HepG2 (cell line): ENCODE measurements around the gene SH3BGRL2. TPM values are rescaled to one million over a fixed set of nuclear protein-coding genes. Genes with fewer than 3 reads are reported as not detected.
A peak's percentile ranks its signal among the peaks of the same experiment; 100 is the strongest.

ENCODE experiments used
- AKAP8 ChIP-seq: sonication (generic); formaldehyde crosslinking; IDR thresholded peaks from 2 replicates; pipeline ENCODE4 v1.5.1; 2020; ENCODE audit warnings: mild to moderate bottlenecking, missing genetic modification reagents
- CBX1 ChIP-seq: IDR thresholded peaks from one replicate; pipeline ENCODE4 v1.6.1; 2016; ENCODE audit warnings: antibody characterized with exemption, low read depth
- FOXC1 ChIP-seq: sonication (generic); formaldehyde crosslinking; IDR thresholded peaks from 2 replicates; pipeline ENCODE4 v1.8.0; 2022; ENCODE audit warnings: mild to moderate bottlenecking, missing genetic modification reagents, borderline replicate concordance
- GABPA ChIP-seq, 2 experiments: IDR thresholded peaks; 2 replicates each; pipeline ENCODE4 v1.6.1; 2011 to 2016; ENCODE audit warnings: low read depth in 2 of 2, low read length in 1 of 2, missing biosample characterization in 1 of 2, missing genetic modification characterization in 1 of 2
- HMG20A ChIP-seq: IDR thresholded peaks from 2 replicates; pipeline ENCODE4 v1.6.1; 2016; ENCODE audit warnings: borderline replicate concordance
- MED1 ChIP-seq: sonication (generic); formaldehyde crosslinking; IDR thresholded peaks from 2 replicates; pipeline ENCODE4 v1.4.0; 2020; ENCODE audit warnings: missing genetic modification reagents
- PHB2 ChIP-seq: fragments of 450-650 bp; IDR thresholded peaks from 2 replicates; pipeline ENCODE4 v1.6.1; 2018; ENCODE audit not compliant: partially characterized antibody
- REPIN1 ChIP-seq: sonication (generic); formaldehyde crosslinking; IDR thresholded peaks from 2 replicates; pipeline ENCODE4 v1.8.0; 2022; ENCODE audit warnings: missing genetic modification reagents, low read depth, mild to moderate bottlenecking, borderline replicate concordance
- SP2 ChIP-seq: sonication (generic); formaldehyde crosslinking; IDR thresholded peaks from 2 replicates; pipeline ENCODE4 v1.5.1; 2020; ENCODE audit warnings: mild to moderate bottlenecking, missing genetic modification reagents
- ZBTB7B ChIP-seq: sonication (generic); formaldehyde crosslinking; IDR thresholded peaks from 2 replicates; pipeline ENCODE4 v1.4.0; 2020; ENCODE audit warnings: missing genetic modification reagents
- ZBTB8A ChIP-seq: sonication (generic); formaldehyde crosslinking; IDR thresholded peaks from 2 replicates; pipeline ENCODE4 v1.4.0; 2020; ENCODE audit warnings: mild to moderate bottlenecking, low read depth, missing genetic modification reagents, borderline replicate concordance
- ZKSCAN5 ChIP-seq: sonication (generic); formaldehyde crosslinking; IDR thresholded peaks from 2 replicates; pipeline ENCODE4 v1.5.1; 2020; ENCODE audit warnings: mild to moderate bottlenecking, missing genetic modification reagents
- ZNF24 ChIP-seq: fragments of 450-650 bp; IDR thresholded peaks from 2 replicates; pipeline ENCODE4 v1.6.1; 2017; ENCODE audit warnings: antibody characterized with exemption, mild to moderate bottlenecking
- ZNF317 ChIP-seq: sonication (generic); formaldehyde crosslinking; IDR thresholded peaks from 2 replicates; pipeline ENCODE4 v1.5.0; 2020; ENCODE audit warnings: mild to moderate bottlenecking, missing genetic modification reagents
- ZNF331 ChIP-seq: sonication (generic); formaldehyde crosslinking; IDR thresholded peaks from 2 replicates; pipeline ENCODE4 v1.4.0; 2020; ENCODE audit warnings: missing genetic modification reagents
- ZNF34 ChIP-seq: sonication (generic); formaldehyde crosslinking; IDR thresholded peaks from 2 replicates; pipeline ENCODE4 v1.4.0; 2020; ENCODE audit warnings: mild to moderate bottlenecking, missing genetic modification reagents, borderline replicate concordance
- ZNF556 ChIP-seq: sonication (generic); formaldehyde crosslinking; IDR thresholded peaks from 2 replicates; pipeline ENCODE4 v1.4.0; 2020; ENCODE audit warnings: mild to moderate bottlenecking, missing genetic modification reagents, borderline replicate concordance
- polyA plus RNA-seq, 8 experiments: library from polyadenylated mRNA; depleted of rRNA in 3 of 8; stranded (reverse) in 7 of 8; unstranded in 1 of 8; fragments of >200 nt; fragmentation: Illumina TruSeq in 4 of 8; extraction: Trizol in 4 of 8; gene quantifications; 2 replicates each; pipeline versions ENCODE4 v1.2.1 to v1.2.3, GENCODE V29; 2011 to 2016; ENCODE audit warnings: low read depth in 4 of 8, missing spikeins in 1 of 8, mixed read lengths in 1 of 8; ENCODE audit not compliant: insufficient read depth in 1 of 8
- total RNA-seq, 5 experiments: library from RNA; depleted of rRNA; stranded (reverse); fragments of >200 nt; fragmentation: Illumina TruSeq; extraction: Trizol; gene quantifications; 2 replicates each; pipeline ENCODE4 v1.2.3, GENCODE V29; 2016; ENCODE audit warnings: low read depth in 1 of 5
- TF ChIP-seq, protein P1 (sequence below): sonication (generic); formaldehyde crosslinking; IDR thresholded peaks from 2 replicates; pipeline ENCODE4 v1.4.0; 2020; ENCODE audit warnings: missing genetic modification reagents
- TF ChIP-seq, protein P2 (sequence below): sonication (generic); formaldehyde crosslinking; IDR thresholded peaks from 2 replicates; pipeline ENCODE4 v1.4.0; 2020; ENCODE audit warnings: missing genetic modification reagents
- TF ChIP-seq, protein P3 (sequence below): sonication (generic); formaldehyde crosslinking; IDR thresholded peaks from 2 replicates; pipeline ENCODE4 v1.4.0; 2020; ENCODE audit warnings: mild to moderate bottlenecking, missing genetic modification reagents
- TF ChIP-seq, protein P4 (sequence below): IDR thresholded peaks from 2 replicates; pipeline ENCODE4 v1.6.1; 2016; ENCODE audit warnings: low read depth
- TF ChIP-seq, protein P5 (sequence below): sonication (generic); formaldehyde crosslinking; IDR thresholded peaks from 2 replicates; pipeline ENCODE4 v1.8.0; 2022; ENCODE audit warnings: missing genetic modification reagents, low read depth, mild to moderate bottlenecking, borderline replicate concordance
- TF ChIP-seq, protein P6 (sequence below): sonication (generic); formaldehyde crosslinking; IDR thresholded peaks from 2 replicates; pipeline ENCODE4 v1.5.1; 2020; ENCODE audit warnings: missing genetic modification reagents, mild to moderate bottlenecking, borderline replicate concordance

Gene SH3BGRL2
- total and polyA plus RNA-seq, 2 of the 13 experiments (the other 11 are each of a cell fraction or from before 2014, with no cell fraction given) = 10.9 to 28.8 TPM

DNA sequence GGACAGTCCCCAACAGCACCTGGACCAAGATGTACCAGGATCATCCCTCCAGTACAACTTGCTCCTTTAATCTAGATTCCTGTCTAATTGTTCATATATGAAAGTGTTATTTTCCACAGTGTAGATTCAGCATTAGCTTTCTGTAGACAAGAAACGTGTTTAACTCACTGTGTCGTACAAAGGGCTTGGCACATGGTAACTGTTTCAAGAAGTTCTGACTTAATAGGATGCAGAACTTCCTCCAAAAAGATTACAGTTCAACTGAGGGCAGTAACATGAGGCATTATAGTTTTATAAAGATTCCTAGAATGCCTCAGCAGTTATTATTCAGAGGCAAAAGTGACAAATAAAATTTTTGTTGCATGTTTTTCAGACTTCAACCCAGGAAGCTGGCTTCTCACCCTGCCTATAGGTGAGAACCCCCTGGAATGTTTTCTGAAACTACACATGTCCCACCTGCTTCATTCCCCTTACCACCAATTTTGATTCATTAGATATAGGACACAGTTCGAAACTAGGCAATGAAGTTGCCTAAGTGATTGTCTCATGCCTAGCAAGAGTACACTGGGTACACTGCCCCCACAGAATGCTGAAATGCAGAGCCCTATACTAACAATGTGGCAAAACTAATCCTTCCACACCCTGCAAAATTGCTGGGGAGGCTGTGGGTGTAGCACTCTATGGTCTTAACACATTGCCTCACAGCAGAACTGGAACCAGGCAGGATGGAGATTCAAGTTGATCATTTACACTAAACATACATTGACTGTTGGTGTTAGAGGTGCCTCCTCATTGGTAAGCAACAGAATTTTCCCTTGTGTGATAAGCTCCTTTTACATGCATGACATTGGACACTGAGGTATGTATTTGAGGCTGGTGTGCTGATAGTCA lies 22.6 kb upstream of the SH3BGRL2 start (continued):
- TF ChIP-seq ZNF331 (CRISPR knock-in tag) (peak; percentile 97), ZNF34 (CRISPR knock-in tag) (no peak), HMG20A (CRISPR knock-in tag) (peak; percentile 52; the same call in 1 of the 2 replicates), PHB2 (no peak), ZKSCAN5 (CRISPR knock-in tag) (no peak), GABPA (IDR thresholded peaks at IDR 0.05; ENCODE audit: low read depth, low read length) (no peak), GABPA (CRISPR knock-in tag; IDR thresholded peaks at IDR 0.05; ENCODE audit: low read depth) (no peak), ZBTB8A (CRISPR knock-in tag) (no peak), ZNF556 (CRISPR knock-in tag) (0 out of 2 replicates have a peak, but pooled peaks have one; percentile 19), FOXC1 (CRISPR knock-in tag) (no peak), ZNF24 (no peak), CBX1 (no peak), REPIN1 (CRISPR knock-in tag) (peak; percentile 81; the same call in 1 of the 2 replicates), MED1 (CRISPR knock-in tag) (peak; percentile 66), ZBTB7B (CRISPR knock-in tag) (no peak), ZNF317 (CRISPR knock-in tag) (peak; percentile 78; the same call in 1 of the 2 replicates), SP2 (CRISPR knock-in tag) (no peak), AKAP8 (no peak)
- TF ChIP-seq, protein P1, sequence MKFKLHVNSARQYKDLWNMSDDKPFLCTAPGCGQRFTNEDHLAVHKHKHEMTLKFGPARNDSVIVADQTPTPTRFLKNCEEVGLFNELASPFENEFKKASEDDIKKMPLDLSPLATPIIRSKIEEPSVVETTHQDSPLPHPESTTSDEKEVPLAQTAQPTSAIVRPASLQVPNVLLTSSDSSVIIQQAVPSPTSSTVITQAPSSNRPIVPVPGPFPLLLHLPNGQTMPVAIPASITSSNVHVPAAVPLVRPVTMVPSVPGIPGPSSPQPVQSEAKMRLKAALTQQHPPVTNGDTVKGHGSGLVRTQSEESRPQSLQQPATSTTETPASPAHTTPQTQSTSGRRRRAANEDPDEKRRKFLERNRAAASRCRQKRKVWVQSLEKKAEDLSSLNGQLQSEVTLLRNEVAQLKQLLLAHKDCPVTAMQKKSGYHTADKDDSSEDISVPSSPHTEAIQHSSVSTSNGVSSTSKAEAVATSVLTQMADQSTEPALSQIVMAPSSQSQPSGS = peak; percentile 26; the same call in 1 of the 2 replicates
- TF ChIP-seq, protein P2, sequence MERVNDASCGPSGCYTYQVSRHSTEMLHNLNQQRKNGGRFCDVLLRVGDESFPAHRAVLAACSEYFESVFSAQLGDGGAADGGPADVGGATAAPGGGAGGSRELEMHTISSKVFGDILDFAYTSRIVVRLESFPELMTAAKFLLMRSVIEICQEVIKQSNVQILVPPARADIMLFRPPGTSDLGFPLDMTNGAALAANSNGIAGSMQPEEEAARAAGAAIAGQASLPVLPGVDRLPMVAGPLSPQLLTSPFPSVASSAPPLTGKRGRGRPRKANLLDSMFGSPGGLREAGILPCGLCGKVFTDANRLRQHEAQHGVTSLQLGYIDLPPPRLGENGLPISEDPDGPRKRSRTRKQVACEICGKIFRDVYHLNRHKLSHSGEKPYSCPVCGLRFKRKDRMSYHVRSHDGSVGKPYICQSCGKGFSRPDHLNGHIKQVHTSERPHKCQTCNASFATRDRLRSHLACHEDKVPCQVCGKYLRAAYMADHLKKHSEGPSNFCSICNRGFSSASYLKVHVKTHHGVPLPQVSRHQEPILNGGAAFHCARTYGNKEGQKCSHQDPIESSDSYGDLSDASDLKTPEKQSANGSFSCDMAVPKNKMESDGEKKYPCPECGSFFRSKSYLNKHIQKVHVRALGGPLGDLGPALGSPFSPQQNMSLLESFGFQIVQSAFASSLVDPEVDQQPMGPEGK (CRISPR knock-in tag) = peak; percentile 76
- TF ChIP-seq, protein P3, sequence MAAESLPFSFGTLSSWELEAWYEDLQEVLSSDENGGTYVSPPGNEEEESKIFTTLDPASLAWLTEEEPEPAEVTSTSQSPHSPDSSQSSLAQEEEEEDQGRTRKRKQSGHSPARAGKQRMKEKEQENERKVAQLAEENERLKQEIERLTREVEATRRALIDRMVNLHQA = no peak
- TF ChIP-seq, protein P4, sequence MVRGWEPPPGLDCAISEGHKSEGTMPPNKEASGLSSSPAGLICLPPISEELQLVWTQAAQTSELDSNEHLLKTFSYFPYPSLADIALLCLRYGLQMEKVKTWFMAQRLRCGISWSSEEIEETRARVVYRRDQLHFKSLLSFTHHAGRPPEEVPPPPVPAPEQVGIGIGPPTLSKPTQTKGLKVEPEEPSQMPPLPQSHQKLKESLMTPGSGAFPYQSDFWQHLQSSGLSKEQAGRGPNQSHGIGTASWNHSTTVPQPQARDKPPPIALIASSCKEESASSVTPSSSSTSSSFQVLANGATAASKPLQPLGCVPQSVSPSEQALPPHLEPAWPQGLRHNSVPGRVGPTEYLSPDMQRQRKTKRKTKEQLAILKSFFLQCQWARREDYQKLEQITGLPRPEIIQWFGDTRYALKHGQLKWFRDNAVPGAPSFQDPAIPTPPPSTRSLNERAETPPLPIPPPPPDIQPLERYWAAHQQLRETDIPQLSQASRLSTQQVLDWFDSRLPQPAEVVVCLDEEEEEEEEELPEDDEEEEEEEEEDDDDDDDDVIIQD (CRISPR knock-in tag) = no peak; the same call in 1 of the 2 replicates
- TF ChIP-seq, protein P5, sequence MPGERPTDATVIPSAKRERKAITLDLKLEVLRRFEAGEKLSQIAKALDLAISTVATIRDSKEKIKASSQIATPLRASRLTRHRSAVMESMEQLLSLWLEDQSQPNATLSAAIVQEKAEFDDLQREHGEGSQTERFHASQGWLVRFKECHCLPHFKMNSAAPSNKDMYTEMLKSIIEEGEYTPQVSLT (CRISPR knock-in tag) = no peak
- TF ChIP-seq, protein P6, sequence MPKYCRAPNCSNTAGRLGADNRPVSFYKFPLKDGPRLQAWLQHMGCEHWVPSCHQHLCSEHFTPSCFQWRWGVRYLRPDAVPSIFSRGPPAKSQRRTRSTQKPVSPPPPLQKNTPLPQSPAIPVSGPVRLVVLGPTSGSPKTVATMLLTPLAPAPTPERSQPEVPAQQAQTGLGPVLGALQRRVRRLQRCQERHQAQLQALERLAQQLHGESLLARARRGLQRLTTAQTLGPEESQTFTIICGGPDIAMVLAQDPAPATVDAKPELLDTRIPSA (CRISPR knock-in tag) = no peak
